ENCODE results near the gene LYST. TPM values are rescaled to one million over a fixed set of nuclear protein-coding genes. Genes with fewer than 3 reads are reported as not detected.

The LYST gene
- total and polyA plus RNA-seq, 2 of the 8 experiments (the other 6 are each of a cell fraction or from before 2014, with no cell fraction given) = 0.29 to 0.58 TPM

DNA sequence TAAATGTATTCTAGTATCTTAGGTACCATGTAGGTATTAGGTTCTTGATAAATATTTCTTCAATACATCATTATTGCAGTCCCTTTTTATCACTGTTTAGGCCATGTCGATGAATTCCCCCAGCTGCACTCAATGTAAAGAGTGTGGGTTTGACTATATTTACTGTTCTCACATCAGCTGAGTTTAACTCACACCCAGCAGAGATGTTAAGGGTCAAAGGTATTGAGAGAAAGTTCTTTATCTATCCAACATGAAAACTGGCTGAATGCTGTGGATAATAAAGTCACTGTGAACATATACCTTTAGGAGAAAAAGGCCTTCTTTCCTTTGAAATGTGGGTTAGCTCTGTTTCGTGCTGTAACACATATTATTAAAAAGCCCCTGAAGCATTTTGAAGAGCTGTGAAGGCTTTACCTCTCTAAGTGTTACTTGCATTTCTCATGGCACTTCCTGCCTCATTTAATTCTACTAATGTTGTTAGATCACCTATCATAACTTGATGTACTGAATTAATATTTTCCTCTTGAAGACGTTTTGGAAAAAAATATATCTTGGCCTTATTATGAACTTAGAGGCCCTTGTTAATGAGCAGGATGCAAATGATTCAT lies 19.1 kb upstream of the LYST start:
- H2BK12ac ChIP-seq (ENCODE audit: low read depth, low read length) = no peak overlapping the region
- no peak overlapping the region for H3K9ac ChIP-seq (replicated peaks in 1 of 4; ENCODE audit: extremely low read depth in 1 of 4, low read depth in 3 of 4, low read length in 3 of 4)
- no peak overlapping the region for H2BK5ac ChIP-seq (ENCODE audit: low read depth, low read length)
- no peak overlapping the region for H2AFZ ChIP-seq (ENCODE audit: low read length)
- no peaks in the 10 kb centered on the region for H3K9me3 ChIP-seq (ENCODE audit: insufficient read depth in 2 of 2, low read depth in 1 of 2, low read length in 1 of 2)
- DNase-seq (ENCODE audit: low read depth in 1 of 2, low spot score in 2 of 2) = no peak
- H2BK120ac ChIP-seq (replicated peaks; ENCODE audit: low read depth, low read length) = no peak overlapping the region
- no peak overlapping the region for H2BK15ac ChIP-seq (ENCODE audit: low read length)
- H3K23ac ChIP-seq (ENCODE audit: insufficient read length) = no peak overlapping the region
- no peaks in the 10 kb centered on the region for H3K79me2 ChIP-seq (ENCODE audit: control insufficient read depth in 1 of 2, insufficient read depth in 2 of 2, low read length in 2 of 2)
- no peaks in the 10 kb centered on the region for H3K36me3 ChIP-seq (ENCODE audit: control insufficient read depth in 2 of 4, insufficient read depth in 4 of 4, low read length in 3 of 4)
- H3K14ac ChIP-seq (ENCODE audit: insufficient read length) = no peak overlapping the region
- H3K27me3 ChIP-seq (replicated peaks in 1 of 4; ENCODE audit: control insufficient read depth in 3 of 4, extremely low read depth in 1 of 4, insufficient read depth in 3 of 4, low read length in 3 of 4) = no peaks in the 10 kb centered on the region
- ChIA-PET POLR2A (ENCODE audit: partially characterized antibody) (no interaction called here), CTCF (ENCODE audit: partially characterized antibody) (no interaction called here)
- no peak overlapping the region for H2AK5ac ChIP-seq (ENCODE audit: low read depth, low read length)
- no peaks in the 10 kb centered on the region; the same call in 1 of the 2 replicates for H3K79me1 ChIP-seq (ENCODE audit: low read depth, low read length)
- no peak overlapping the region for H3K4ac ChIP-seq (replicated peaks; ENCODE audit: insufficient read length, low read depth, low read length)
- no peak overlapping the region for H3K4me3 ChIP-seq (ENCODE audit: extremely low read depth in 1 of 4, insufficient read depth in 2 of 4, low read depth in 3 of 4, low read length in 4 of 4)
- no peak overlapping the region for H2BK20ac ChIP-seq (ENCODE audit: low read length)
- H3K4me1 ChIP-seq (replicated peaks in 1 of 4; ENCODE audit: control insufficient read depth in 3 of 4, insufficient read depth in 4 of 4, low read length in 3 of 4) = no peaks in the 10 kb centered on the region
- H3K4me2 ChIP-seq (ENCODE audit: insufficient read depth in 1 of 2, low read depth in 2 of 2, low read length in 2 of 2) = no peak overlapping the region
- no peak overlapping the region for H3K56ac ChIP-seq (replicated peaks; ENCODE audit: insufficient read length, low read depth, low read length)
- no peak overlapping the region for H4K5ac ChIP-seq (ENCODE audit: insufficient read length, low read depth, low read length)
- H4K20me1 ChIP-seq (replicated peaks in 1 of 2; ENCODE audit: control insufficient read depth in 1 of 2, insufficient read depth in 2 of 2, low read length in 2 of 2) = no peaks in the 10 kb centered on the region
- TF ChIP-seq HDAC6 (IDR thresholded peaks at IDR 0.05; ENCODE audit: low read depth, low read length) (no peak), CBX8 (IDR thresholded peaks at IDR 0.05; ENCODE audit: borderline replicate concordance, low read depth, low read length) (no peak), SUZ12 (IDR thresholded peaks at IDR 0.05; ENCODE audit: low read length) (no peak), CEBPB (IDR thresholded peaks at IDR 0.05; ENCODE audit: low read depth, low read length) (no peak), RXRA (IDR thresholded peaks at IDR 0.05; ENCODE audit: insufficient read depth, low read depth, low read length) (no peak), GTF2F1 (IDR thresholded peaks at IDR 0.05; ENCODE audit: borderline replicate concordance, low read depth, low read length) (no peak), TAF7 (optimal IDR thresholded peaks at IDR 0.05; ENCODE audit: borderline replicate concordance, low read depth, low read length) (no peak), POLR2AphosphoS5 (IDR thresholded peaks at IDR 0.05; ENCODE audit: low read depth, low read length) (no peak), JUN (IDR thresholded peaks at IDR 0.05; ENCODE audit: low read depth, low read length) (no peak), ASH2L (IDR thresholded peaks at IDR 0.05; ENCODE audit: low read length) (no peak), NANOG (IDR thresholded peaks at IDR 0.05; ENCODE audit: insufficient read depth, low read depth, low read length, poor library complexity, severe bottlenecking) (no peak)
- TF ChIP-seq, protein P1, sequence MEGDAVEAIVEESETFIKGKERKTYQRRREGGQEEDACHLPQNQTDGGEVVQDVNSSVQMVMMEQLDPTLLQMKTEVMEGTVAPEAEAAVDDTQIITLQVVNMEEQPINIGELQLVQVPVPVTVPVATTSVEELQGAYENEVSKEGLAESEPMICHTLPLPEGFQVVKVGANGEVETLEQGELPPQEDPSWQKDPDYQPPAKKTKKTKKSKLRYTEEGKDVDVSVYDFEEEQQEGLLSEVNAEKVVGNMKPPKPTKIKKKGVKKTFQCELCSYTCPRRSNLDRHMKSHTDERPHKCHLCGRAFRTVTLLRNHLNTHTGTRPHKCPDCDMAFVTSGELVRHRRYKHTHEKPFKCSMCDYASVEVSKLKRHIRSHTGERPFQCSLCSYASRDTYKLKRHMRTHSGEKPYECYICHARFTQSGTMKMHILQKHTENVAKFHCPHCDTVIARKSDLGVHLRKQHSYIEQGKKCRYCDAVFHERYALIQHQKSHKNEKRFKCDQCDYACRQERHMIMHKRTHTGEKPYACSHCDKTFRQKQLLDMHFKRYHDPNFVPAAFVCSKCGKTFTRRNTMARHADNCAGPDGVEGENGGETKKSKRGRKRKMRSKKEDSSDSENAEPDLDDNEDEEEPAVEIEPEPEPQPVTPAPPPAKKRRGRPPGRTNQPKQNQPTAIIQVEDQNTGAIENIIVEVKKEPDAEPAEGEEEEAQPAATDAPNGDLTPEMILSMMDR (IDR thresholded peaks at IDR 0.05; ENCODE audit: control extremely low read depth in 1 of 3, insufficient read depth in 1 of 3, low read depth in 1 of 3, low read length in 3 of 3) = no peak
- WGBS, 2 experiments (ENCODE audit: extremely low coverage in 1 of 2, insufficient coverage in 1 of 2, insufficient read length in 1 of 2, insufficient replicate concordance in 2 of 2, low coverage in 1 of 2, low lambda C conversion rate in 2 of 2, missing lambda C conversion rate in 1 of 2) = 80% methylated on average over 3 of the region's 3 CpGs; no CpG with 5 or more reads in 1 of the 2 experiments
- no peak for FAIRE-seq
- H3K27ac ChIP-seq (ENCODE audit: low read depth, low read length) = no peak overlapping the region
- no peak overlapping the region for H3K18ac ChIP-seq (ENCODE audit: extremely low read depth, low read length)
- H4K91ac ChIP-seq (replicated peaks; ENCODE audit: insufficient read length, low read length) = no peak overlapping the region
- H4K8ac ChIP-seq (ENCODE audit: extremely low read depth, insufficient read depth, low read length) = no peak overlapping the region
- H3K23me2 ChIP-seq (ENCODE audit: low read depth, low read length) = no peaks in the 10 kb centered on the region

Data from H1 (cell line).